ENCODE measurements around the gene HDAC4. TPM values are rescaled to one million over a fixed set of nuclear protein-coding genes. Genes with fewer than 3 reads are reported as not detected.
A peak's percentile ranks its signal among the peaks of the same experiment; 100 is the strongest.

Gene HDAC4
- polyA plus RNA-seq, 5 donors: 7.9 to 11.8 (median 10.9) TPM

GRCh38 chr2:239129147-239129920, 271.5 kb downstream of the HDAC4 start:
- no peak for DNase-seq

DNA sequence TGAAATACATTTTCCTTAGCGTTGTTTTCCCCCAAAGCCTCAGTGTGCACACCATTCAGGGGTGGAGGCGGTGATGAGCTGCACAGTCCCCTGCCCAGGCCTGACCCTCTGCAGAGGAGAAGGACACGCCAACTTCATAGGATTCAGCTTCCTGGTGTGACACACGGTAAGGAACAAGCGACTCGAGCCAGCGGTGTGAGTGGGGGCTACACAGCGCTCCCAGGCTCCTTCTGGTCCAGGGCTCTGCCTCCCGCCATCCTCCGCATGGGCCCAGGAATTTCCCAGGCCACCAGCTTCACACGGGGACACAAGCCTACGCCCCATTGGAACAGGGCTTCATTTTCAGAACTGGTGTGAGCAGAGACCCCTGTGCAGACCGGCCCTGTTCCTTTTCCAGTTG, 272.1 kb downstream of the HDAC4 start:
- no peak for DNase-seq

GRCh38 chr2:239127513-239127912, 273.3 kb downstream of the HDAC4 start:
- DNase-seq: no peak

DNA sequence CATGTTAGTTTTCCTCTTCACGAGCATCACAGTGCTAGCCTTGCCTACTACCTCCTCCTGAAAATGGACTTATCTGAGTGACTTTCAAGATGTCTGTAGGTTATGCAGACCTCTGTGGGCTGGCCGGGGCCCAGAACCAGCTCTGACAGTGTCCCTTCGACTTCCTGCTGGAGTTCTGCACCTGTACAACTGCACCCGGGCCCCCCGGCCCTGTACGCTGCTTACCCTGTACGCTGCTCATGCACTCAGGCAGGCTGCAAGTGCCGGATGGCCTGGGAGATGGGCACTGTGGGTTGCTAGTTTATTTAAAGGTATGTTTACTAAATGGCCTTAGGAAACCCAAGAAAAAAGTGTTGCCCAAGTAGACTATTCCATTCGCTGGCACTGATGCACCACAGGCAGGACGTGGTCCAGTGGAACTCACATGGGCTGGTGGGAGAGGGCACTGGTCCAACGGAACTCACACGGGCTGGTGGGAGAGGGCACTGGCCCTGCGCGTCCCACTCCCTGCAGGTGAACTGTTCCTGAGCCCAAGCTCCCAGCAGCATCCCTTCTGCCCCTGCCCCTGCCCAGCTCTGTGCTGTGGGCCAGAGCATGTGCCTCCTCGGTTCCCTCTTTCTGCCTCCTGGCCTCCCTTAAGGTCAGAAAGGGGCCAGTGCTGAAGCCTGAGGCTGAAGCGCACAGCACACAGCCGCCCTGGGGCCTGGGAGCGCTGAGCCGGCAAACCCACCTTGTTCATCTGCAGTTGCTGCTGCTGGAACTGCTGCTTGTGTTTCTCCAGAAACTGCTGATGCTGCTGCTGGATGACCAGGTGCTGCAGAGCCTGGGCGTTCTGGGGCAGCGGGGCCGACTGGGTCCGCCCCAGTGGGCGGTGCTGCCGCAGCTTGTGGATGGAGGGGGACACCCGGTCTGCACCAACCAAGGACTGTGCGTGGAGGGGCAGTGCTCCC, 274.8 kb downstream of the HDAC4 start:
- no peak for DNase-seq

- DNase-seq: no peak
Observed at GRCh38 chr2:239124152-239124899, 276.5 kb downstream of the HDAC4 start.

GRCh38 chr2:239122421-239123110, 278.3 kb downstream of the HDAC4 start:
- DNase-seq: peak; percentile 41 to 51

GRCh38 chr2:239121600-239122012, 279.2 kb downstream of the HDAC4 start:
- no peak for DNase-seq

DNA sequence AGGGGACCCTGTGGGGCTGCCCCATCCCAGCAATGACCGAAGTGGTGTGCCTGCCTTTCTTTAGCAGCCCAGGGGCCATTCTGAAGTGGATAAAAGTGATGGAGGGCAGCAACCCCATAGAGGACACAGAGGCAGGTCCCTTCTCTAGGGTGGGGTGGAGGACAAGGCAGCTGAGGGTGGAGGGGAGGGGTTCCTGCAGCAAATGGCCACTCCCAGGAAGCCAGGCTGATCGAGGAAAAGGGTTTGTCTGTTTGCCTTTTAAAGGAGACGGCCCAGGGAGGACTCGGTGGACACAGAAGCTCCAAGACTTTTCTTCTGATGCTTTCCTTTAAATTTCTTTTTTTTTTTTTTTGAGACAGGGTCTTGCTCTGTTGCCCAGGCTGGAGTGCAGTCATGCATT, 280.2 kb downstream of the HDAC4 start:
- no peak for DNase-seq

- no peak for DNase-seq
Observed at GRCh38 chr2:239119346-239120126, 281.3 kb downstream of the HDAC4 start.

- no peak for DNase-seq
Observed at GRCh38 chr2:239118675-239119211, 282.1 kb downstream of the HDAC4 start.

- no peak for DNase-seq
Observed at GRCh38 chr2:239118264-239118663, 282.6 kb downstream of the HDAC4 start.

DNA sequence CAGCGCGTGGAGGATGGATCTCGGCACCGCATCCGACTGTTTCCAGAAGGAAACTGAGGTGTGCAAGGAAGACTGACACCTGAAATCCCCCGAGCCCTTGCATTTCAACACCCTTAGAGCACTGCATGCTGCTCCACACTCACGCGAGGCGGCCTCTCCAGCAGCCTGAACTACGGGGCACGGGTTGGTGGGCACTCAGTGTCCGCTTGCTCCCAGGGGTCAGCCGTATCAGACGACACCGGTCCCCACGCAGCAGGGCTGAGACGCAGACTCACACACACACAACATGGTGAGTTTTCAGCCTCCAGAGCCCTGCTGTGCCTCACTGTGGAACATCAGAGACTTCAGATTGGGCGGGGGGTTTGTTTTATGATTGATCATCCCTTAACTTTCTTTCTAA, 283.0 kb downstream of the HDAC4 start:
- no peak for DNase-seq

- no peak for DNase-seq
Observed at GRCh38 chr2:239116456-239117246, 284.2 kb downstream of the HDAC4 start.

DNA sequence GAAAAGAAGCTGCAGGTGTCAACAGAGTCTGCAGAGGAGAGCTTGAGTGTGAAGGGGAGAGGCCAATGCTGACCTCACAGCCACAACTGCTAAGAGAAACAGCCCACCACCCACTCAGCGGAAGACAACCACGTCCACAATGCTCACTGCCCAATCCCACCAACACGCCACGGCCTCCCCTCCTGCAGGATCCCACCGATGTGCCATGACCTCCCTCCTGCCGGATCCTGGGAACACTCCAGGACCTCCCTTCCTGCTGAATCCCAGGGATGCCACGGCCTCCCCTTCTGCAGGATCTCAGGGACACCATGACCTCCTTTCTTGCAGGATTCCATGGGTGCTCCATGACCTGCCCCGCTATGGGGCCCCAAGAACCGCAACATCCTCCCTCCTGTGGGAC, 285.2 kb downstream of the HDAC4 start:
- DNase-seq: no peak

DNA sequence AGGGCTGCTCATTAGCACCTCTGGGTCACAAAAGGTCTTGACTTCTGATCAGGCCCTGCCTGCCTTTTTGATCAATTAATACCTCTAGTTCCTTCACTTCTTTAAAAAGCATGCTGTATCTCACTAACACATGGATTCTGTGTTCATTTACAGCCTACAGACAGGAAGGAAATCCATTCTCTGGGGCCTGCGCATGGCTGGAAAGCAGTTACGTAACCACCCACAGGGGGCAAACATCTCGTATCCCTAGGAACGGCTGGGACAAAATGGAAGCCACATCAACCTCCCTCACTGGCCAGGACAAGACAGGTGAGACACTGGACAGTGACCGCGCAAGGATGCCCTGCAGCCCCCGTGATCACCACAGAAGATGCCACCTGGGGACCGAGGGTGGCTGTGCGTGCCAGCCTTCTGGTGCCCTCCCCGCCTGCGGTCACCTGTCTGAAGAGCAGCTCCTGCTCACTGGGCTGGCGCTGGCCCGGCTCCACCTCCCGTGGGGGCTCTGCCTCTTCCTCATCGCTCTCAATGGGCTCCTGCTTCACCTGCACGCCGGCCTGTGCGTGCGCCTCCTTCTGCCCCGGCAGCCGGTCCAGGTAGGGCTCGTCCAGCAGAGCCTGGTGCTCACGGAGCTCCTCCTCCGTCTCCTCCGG, 286.1 kb downstream of the HDAC4 start:
- DNase-seq: no peak

- DNase-seq: peak in 1 of 2 donors; percentile 7
Observed at GRCh38 chr2:239114119-239114581, 286.7 kb downstream of the HDAC4 start.

GRCh38 chr2:239113615-239114014, 287.2 kb downstream of the HDAC4 start:
- no peak for DNase-seq

GRCh38 chr2:239113171-239113570, 287.6 kb downstream of the HDAC4 start:
- DNase-seq: peak in 1 of 2 donors; percentile 12

Measured in right lung (tissue), 5 donors.